GM21825 (cell line): ENCODE data around the gene GPR33.

Experiments used
- ATAC-seq: cut with Tn5 transposase; IDR thresholded peaks from one replicate; pipeline ENCODE4 v1.9.1; 2021; ENCODE audit warnings: mild to moderate bottlenecking, moderate library complexity; ENCODE audit not compliant: unreplicated experiment

Gene GPR33, protein sequence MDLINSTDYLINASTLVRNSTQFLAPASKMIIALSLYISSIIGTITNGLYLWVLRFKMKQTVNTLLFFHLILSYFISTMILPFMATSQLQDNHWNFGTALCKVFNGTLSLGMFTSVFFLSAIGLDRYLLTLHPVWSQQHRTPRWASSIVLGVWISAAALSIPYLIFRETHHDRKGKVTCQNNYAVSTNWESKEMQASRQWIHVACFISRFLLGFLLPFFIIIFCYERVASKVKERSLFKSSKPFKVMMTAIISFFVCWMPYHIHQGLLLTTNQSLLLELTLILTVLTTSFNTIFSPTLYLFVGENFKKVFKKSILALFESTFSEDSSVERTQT

GRCh38 chr14:31487886-31488285 lies at the start of gene GPR33:
Gene GPR33 (minus strand): TSS chr14:31488039. CDS start chr14:31483965, 4,074 bp downstream.
- no peak for ATAC-seq

DNA sequence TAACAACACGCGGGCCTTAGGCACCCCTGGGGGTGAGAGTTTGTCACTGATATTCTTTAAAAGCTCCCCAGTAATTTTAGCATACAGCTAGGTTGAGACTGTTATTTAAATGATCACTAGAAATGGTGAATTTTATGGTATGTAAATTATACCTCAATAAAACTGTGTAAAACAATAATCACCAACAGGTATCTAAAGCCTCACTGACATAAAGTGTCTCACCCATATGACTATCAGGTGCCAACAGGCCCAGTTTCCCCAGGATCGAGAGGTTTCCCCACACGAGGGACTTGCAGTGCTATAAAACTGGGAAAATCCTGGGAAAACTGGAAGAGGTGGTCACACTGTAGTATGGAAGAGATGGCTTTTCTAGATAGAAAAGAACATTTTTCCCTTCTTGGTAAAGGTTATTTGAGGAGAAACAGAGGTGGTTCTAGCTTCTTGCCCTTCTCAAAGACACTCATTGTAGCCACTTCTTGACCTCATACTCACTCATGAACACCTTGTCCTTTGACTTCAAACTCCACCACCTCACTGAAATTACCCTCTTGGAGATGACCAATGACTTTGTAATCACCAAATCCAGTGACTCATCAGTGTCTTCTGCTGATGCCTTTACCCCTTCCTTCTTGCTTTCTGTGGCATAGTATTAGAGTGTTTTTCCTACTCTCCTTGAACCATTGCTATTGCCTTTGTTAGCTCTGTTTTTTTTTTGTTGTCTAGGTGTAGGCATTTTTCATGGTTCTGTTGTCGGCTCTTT lies 48.5 kb upstream of the GPR33 start:
- no peak for ATAC-seq

DNA sequence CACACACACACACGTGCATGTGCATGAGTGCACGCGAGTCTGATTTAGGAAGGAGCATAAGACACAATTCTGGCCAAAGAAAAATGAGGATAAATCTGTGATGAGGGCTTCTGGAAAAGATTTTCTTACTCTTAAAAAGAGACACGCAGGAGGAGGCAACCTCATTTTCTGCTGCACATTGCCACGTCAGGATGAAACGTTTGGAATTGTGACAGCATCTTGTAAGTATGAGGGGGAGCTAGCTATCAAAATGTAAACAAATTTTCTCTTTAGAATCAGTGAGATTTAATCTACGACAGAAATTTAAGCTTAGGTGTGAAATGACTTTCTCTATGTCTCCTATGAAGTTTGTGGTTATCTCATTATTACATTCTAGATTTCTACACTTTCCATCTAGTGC lies 42.3 kb upstream of the GPR33 start:
- ATAC-seq = no peak

DNA sequence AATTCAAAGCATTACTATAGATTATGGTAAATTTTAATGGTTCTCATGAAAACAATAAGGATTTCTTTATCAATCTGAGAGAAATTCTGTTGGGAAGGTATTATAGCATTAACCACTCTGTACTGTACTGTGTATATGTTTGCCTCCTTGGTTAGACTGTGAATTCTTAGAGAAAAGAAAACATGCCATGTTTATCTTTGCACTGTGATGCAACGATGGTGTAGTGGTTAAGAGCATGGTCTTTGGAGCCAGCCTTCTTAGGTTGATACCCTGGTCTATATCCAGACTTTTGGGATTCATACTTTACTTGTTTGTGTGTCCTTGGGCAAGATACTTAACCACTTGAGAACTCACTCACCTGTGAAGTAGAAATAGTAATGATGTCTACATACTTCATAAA lies 41.2 kb upstream of the GPR33 start:
- ATAC-seq = no peak

GRCh38 chr14:31527546-31527945 lies 39.7 kb upstream of the GPR33 start:
- ATAC-seq = no peak

GRCh38 chr14:31527087-31527486 lies 39.2 kb upstream of the GPR33 start:
- no peak for ATAC-seq

GRCh38 chr14:31510855-31511254 lies 23.0 kb upstream of the GPR33 start:
- no peak for ATAC-seq

DNA sequence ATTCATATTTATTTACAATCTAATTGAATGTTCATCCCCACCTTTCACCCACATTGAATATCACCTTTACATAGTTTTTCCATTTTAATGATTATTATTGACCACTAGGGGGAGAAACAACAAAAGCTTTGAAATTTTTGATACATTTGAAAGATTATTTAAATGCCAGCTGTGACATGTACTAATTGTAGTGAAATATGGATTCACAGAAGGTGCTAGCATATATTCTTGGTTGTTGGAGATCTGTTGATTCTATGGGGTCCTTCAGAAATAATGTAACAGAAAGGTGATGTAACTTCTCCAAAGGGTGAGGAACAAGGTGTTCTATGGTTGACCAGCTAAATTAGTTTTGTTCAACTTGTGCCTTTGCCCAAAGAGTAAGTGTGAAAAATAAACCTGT lies 22.4 kb upstream of the GPR33 start:
- ATAC-seq = no peak

GRCh38 chr14:31508135-31508534 lies 20.3 kb upstream of the GPR33 start:
- ATAC-seq = no peak

DNA sequence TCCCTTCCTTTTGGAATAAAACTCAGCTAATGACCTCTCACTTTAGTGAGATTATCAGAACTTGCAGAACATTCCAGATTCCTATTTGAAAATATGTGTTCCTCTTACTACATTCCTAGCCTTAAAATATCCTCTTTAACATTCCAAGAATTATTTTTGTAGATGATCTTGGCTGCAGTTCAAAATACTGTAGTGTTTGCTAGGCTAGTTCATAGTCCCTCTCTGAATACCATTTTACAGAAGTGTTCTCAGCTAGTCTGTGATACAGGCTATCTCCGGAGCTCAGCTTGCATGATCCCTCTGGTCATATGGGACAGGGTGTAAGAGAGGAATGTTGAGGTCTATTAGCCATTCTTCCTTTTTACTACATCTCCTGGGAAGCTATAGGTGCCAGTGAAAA lies 17.6 kb upstream of the GPR33 start:
- ATAC-seq = no peak

DNA sequence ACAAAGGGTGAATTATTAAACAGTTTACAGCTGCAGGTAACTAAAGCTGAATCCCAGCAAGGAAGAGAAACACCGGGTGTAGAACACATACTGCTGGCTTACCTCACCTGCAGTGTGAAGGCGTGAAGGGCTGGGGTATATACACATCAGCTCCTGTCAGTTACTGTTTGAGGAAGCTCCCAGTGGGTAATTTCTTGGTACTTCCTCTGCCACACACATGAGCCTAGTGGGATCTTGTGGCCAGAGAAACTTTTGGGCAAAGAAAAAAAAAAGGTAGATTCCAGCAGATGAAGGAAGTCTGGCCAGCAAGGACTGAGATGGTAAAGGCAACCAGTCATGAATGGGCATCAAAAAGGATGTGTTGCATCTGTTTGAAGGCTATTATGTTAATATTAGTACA lies 14.0 kb upstream of the GPR33 start:
- ATAC-seq = no peak

DNA sequence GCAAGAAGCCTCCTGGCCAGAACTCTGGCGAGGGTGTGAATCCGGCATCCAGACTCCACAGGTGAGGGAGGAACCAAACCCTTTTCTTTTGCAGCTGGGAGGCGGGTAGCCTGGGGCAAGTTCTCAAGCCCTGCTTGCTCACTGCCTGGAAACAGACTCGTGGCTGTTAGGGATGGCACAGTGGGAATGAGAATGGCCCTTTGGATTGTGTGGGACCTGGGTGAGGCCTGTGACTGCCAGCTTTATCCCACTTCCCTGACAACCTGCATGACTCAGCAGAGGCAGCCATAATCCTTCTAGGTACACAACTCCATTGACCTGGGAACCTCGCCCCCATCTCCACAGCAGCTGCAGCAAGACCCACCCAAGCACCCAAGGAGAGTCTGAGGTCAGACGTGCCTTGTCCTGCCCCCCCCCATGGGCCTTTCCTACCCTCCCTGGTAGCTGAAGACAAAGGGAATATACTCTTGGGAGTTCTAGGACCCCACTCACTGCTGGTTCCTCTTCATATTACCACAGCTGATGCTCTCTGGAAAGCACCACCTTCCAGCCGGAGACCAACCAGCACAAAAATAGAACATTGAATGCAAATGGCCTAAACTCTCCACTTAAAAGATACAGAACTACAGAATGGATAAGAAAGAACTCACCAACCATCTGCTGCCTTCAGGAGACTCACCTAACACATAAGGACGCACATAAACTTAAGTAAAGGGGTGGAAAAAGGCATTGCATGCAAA lies 5.1 kb upstream of the GPR33 start:
- no peak for ATAC-seq

DNA sequence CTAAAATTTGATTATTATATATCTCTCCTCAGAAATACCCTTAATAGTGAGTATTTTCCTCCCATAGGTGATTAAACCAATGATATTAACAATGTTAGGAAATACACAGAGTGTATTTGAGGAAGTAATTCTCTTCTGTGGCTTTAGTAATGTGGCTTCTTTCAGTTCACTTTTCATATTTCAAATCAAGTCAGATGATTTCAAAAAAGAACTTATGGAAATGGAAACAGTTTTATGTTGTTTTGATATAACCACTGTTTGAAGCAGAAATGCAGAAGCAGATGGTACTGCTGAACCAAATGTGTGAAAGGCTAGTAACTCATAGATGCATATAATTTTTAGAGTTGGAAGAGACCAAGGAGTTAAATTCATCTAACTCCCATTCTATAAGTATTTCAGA lies 1.9 kb upstream of the GPR33 start:
- ATAC-seq = no peak

- no peak for ATAC-seq
Measured at GRCh38 chr14:31486764-31487163, 1.1 kb downstream of the GPR33 start.

- no peak for ATAC-seq
Measured at GRCh38 chr14:31484754-31485153, 3.1 kb downstream of the GPR33 start.

DNA sequence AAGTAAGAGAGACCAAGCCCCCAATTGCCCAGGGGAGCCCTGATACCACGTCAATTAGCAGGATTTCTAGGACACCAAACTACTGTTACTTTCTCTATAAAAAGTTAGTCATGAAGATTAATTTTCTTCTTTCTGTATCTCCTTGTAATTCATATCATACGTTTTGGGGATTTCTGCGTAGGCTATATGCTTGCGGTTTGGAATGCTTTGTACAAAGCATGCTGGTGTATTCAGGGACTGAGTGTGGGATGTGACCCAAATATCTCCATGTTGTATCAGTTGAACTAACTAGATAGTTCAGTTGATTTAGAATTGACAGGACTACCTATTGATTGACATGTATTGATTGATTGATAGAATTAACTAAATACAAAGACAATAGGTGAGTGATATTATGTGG lies 7.7 kb downstream of the GPR33 start:
- no peak for ATAC-seq

GRCh38 chr14:31479027-31479426 lies 8.8 kb downstream of the GPR33 start:
- ATAC-seq = no peak

- no peak for ATAC-seq
Measured at GRCh38 chr14:31477248-31477647, 10.6 kb downstream of the GPR33 start.

- no peak for ATAC-seq
Measured at GRCh38 chr14:31476131-31476866, 11.5 kb downstream of the GPR33 start.

- no peak for ATAC-seq
Measured at GRCh38 chr14:31466554-31466953, 21.3 kb downstream of the GPR33 start.

DNA sequence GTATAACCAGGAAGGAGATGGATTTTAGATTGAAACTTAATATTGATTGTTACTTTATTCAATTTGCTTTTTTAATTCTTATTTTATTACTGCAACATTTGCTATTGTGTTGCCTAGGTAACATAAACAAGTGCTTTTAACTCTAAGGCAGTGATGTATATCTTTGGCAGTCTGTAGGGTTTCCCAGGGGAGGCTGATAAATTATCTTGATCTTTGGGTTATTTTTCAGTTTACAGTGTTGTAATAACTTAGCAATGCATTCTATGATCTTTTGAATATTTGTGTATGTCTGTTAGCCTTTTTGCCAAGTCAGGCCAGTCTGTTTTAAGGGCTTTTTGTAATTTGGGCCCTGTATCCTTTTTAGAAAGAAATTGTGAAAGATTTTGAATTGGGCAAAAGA lies 22.7 kb downstream of the GPR33 start:
- ATAC-seq = no peak
